Fibroblast of lung (primary cell): Measurements from ENCODE around the gene FOXI1.

Experiments used
- CTCF ChIP-seq, 2 donors: IDR thresholded peaks in 1 of 2; conservative IDR thresholded peaks in 1 of 2; 1 replicate in 1 of 2; 2 replicates in 1 of 2; pipeline ENCODE4 v1.5.1; 2011 to 2012; ENCODE audit warnings: low read length in 2 of 2, control low read depth in 1 of 2, inconsistent platforms in 1 of 2, low read depth in 1 of 2, mild to moderate bottlenecking in 1 of 2
- EZH2 ChIP-seq: IDR thresholded peaks from 2 replicates; pipeline ENCODE4 v1.5.1; 2012; ENCODE audit warnings: low read length, control low read depth, mild to moderate bottlenecking; ENCODE audit errors: missing control alignments

- no peak for TF ChIP-seq CTCF (conservative IDR thresholded peaks at IDR 0.05 in 1 of 2, IDR thresholded peaks at IDR 0.05 in 1 of 2; ENCODE audit: low read depth in 1 of 2, low read length in 2 of 2)
- TF ChIP-seq EZH2, result no peak
Observed at GRCh38 chr5:170126061-170126460, 20.4 kb downstream of the FOXI1 start.
